GM12878 (cell line): ENCODE measurements around the gene MKRN1. TPM values are rescaled to one million over a fixed set of nuclear protein-coding genes. Genes with fewer than 3 reads are reported as not detected.

Experiments used
- ATAC-seq: fragments of 200-7000 bp; cut with Tn5 transposase; 3 replicates; pipeline ENCODE4 v1.9.1; 2020; ENCODE audit warnings: mild to moderate bottlenecking, moderate library complexity
- BruUV-seq: library from RNA; stranded (reverse); fragments of 400-500 nt; replicated peaks from 2 replicates; lab custom pipeline; 2021; lab: Mats Ljungman, UMichigan
- CTCF ChIA-PET: fragments of 300-600 bp; sonication (Branson Sonifier 250); formaldehyde crosslinking; extraction: SDS; loops from one replicate; lab custom pipeline; 2021; ENCODE audit warnings: inconsistent platforms; lab: Yijun Ruan, JAX
- POLR2A ChIA-PET: fragments of 350-600 bp; formaldehyde crosslinking; extraction: SDS; loops from one replicate; lab custom pipeline; 2021; ENCODE audit warnings: inconsistent platforms; lab: Charles Lee
- RAD21 ChIA-PET: fragments of 300-600 bp; sonication (Branson Sonifier 250); formaldehyde crosslinking; loops from one replicate; lab custom pipeline; 2023; ENCODE audit warnings: antibody characterized with exemption; ENCODE audit not compliant: unreplicated experiment; lab: Charles Lee
- SMC1A ChIA-PET: fragments of 300-600 bp; sonication (Branson Sonifier 250); formaldehyde crosslinking; loops from one replicate; lab custom pipeline; 2023; ENCODE audit not compliant: unreplicated experiment, uncharacterized antibody; lab: Charles Lee
- DNase-seq: peaks from one replicate; pipeline ENCODE4 v3.0.0-alpha.2; 2011; ENCODE audit warnings: low read depth, low spot score
- FAIRE-seq: peaks from 3 replicates; lab custom pipeline; 2011; peaks lifted over from hg19 to GRCh38; lab: Jason Lieb, UNC
- H2AFZ ChIP-seq: 2 replicates; pipeline ENCODE4 v1.6.0; 2011; ENCODE audit warnings: low read depth, low read length, control low read depth; ENCODE audit not compliant: control insufficient read depth
- H3K27ac ChIP-seq: 2 replicates; pipeline ENCODE4 v1.5.1; 2011; ENCODE audit warnings: control low read depth; ENCODE audit not compliant: control insufficient read depth, insufficient read depth
- H3K27me3 ChIP-seq, 2 experiments: replicated peaks in 1 of 2; 2 replicates each; pipeline versions ENCODE4 v1.6.0 to v1.6.1; 2011; ENCODE audit warnings: low read length in 1 of 2; ENCODE audit not compliant: control insufficient read depth in 2 of 2, insufficient read depth in 2 of 2
- H3K36me3 ChIP-seq, 2 experiments: 2 replicates each; pipeline ENCODE4 v1.5.1; 2011; ENCODE audit warnings: low read length in 1 of 2; ENCODE audit not compliant: control insufficient read depth in 2 of 2, insufficient read depth in 2 of 2
- H3K4me1 ChIP-seq: 2 replicates; pipeline ENCODE4 v1.6.1; 2011; ENCODE audit warnings: mild to moderate bottlenecking, low read length, moderate library complexity, mixed read lengths; ENCODE audit not compliant: control insufficient read depth, insufficient read depth
- H3K4me2 ChIP-seq: 2 replicates; pipeline ENCODE4 v1.6.0; 2011; ENCODE audit warnings: control low read depth; ENCODE audit not compliant: control insufficient read depth, insufficient read depth
- H3K4me3 ChIP-seq: fragments of 200-600 bp; sonication (generic); 2 replicates; pipeline ENCODE4 v1.5.1; 2016
- H3K79me2 ChIP-seq: 2 replicates; pipeline ENCODE4 v1.6.0; 2011; ENCODE audit warnings: low read length; ENCODE audit not compliant: control insufficient read depth, insufficient read depth
- H3K9ac ChIP-seq: 2 replicates; pipeline ENCODE4 v1.8.0; 2011; ENCODE audit warnings: low read length, control low read depth, mixed read lengths; ENCODE audit not compliant: control insufficient read depth, insufficient read depth
- H3K9me3 ChIP-seq: replicated peaks from 3 replicates; pipeline ENCODE4 v1.5.1; 2011; ENCODE audit warnings: mild to moderate bottlenecking, low read length; ENCODE audit not compliant: control insufficient read depth, insufficient read depth
- H4K20me1 ChIP-seq: 2 replicates; pipeline ENCODE4 v1.6.0; 2011; ENCODE audit not compliant: control insufficient read depth, insufficient read depth
- BCL11A ChIP-seq: IDR thresholded peaks from 2 replicates; pipeline ENCODE4 v1.6.1; 2011; ENCODE audit warnings: low read depth, low read length
- CBX5 ChIP-seq: sonication (generic); IDR thresholded peaks from 2 replicates; pipeline ENCODE4 v1.6.1; 2016; ENCODE audit warnings: low read depth, moderate library complexity, mild to moderate bottlenecking, inconsistent platforms
- CEBPB ChIP-seq, 2 experiments: fragments of 150-350 bp in 1 of 2; IDR thresholded peaks; 2 replicates each; pipeline ENCODE4 v1.6.1; 2012 to 2014; ENCODE audit warnings: low read depth in 2 of 2, low read length in 2 of 2, borderline replicate concordance in 1 of 2, inconsistent platforms in 1 of 2
- CREM ChIP-seq: IDR thresholded peaks from 2 replicates; pipeline ENCODE4 v1.6.1; 2014; ENCODE audit warnings: antibody characterized with exemption, low read depth
- CUX1 ChIP-seq: IDR thresholded peaks from 2 replicates; pipeline ENCODE4 v1.6.1; 2012; ENCODE audit warnings: improper control_type of control experiment, low read depth, low read length; ENCODE audit not compliant: insufficient replicate concordance
- DPF2 ChIP-seq: fragments of 450-650 bp; IDR thresholded peaks from 2 replicates; pipeline ENCODE4 v1.6.1; 2017; ENCODE audit warnings: mild to moderate bottlenecking
- E2F4 ChIP-seq: IDR thresholded peaks from 2 replicates; pipeline ENCODE4 v1.6.1; 2012; ENCODE audit warnings: low read depth, low read length, improper control_type of control experiment
- FOS ChIP-seq: IDR thresholded peaks from 3 replicates; pipeline ENCODE4 v1.6.1; 2011; ENCODE audit warnings: borderline replicate concordance; ENCODE audit not compliant: insufficient read length; ENCODE audit errors: extremely low read depth
- MAX ChIP-seq: IDR thresholded peaks from 2 replicates; pipeline ENCODE4 v1.6.1; 2012; ENCODE audit warnings: low read depth, low read length, improper control_type of control experiment
- NFIC ChIP-seq: IDR thresholded peaks from 2 replicates; pipeline ENCODE4 v1.6.1; 2012; ENCODE audit warnings: low read depth, mild to moderate bottlenecking, inconsistent platforms, low read length, moderate library complexity
- NR2F1 ChIP-seq: fragments of 450-650 bp; conservative IDR thresholded peaks from 2 replicates; pipeline ENCODE4 v1.6.1; 2017; ENCODE audit warnings: mild to moderate bottlenecking
- RBBP5 ChIP-seq: fragments of 200-600 bp; sonication (generic); conservative IDR thresholded peaks from 2 replicates; pipeline ENCODE4 v1.6.1; 2016
- RELA ChIP-seq: fragments of 450-650 bp; IDR thresholded peaks from 2 replicates; pipeline ENCODE4 v1.8.0; 2014; ENCODE audit warnings: borderline replicate concordance; ENCODE audit not compliant: partially characterized antibody
- SMC3 ChIP-seq: IDR thresholded peaks from 2 replicates; pipeline ENCODE4 v1.6.1; 2011; ENCODE audit warnings: low read length, improper control_type of control experiment, borderline replicate concordance
- WGBS: methylation state at CpG from one replicate; pipeline ENCODE4 v1.1.6; 2016; ENCODE audit warnings: low lambda C conversion rate; ENCODE audit not compliant: insufficient replicate concordance, insufficient coverage; ENCODE audit errors: missing lambda C conversion rate; 5-methylcytosine and 5-hydroxymethylcytosine counted together
- in situ Hi-C: fragments of 300-500 bp; cut with MboI; formaldehyde crosslinking; loops from 9 replicates; pipeline ENCODE4 v1.14.3; 2018; ENCODE audit warnings: mixed read lengths
- intact Hi-C: fragments of 100-400 bp; cut with micrococcal nuclease; formaldehyde crosslinking; loops from one replicate; pipeline ENCODE4 v1.14.2; 2022; ENCODE audit not compliant: unreplicated experiment
- polyA plus RNA-seq, 11 experiments: library from polyadenylated mRNA; depleted of rRNA in 4 of 11; unstranded in 6 of 11; stranded (reverse) in 5 of 11; fragments of >200 nt; fragmentation: Nextera tagmentation in 4 of 11; fragmentation: Illumina TruSeq in 1 of 11; extraction: Ambion mirVana in 4 of 11; extraction: Trizol in 1 of 11; gene quantifications; 1 replicate in 1 of 11; 2 replicates in 10 of 11; pipeline versions ENCODE4 v1.2.1 to v1.2.3, GENCODE V29; 2011 to 2016; ENCODE audit warnings: inconsistent platforms in 2 of 11, missing spikeins in 2 of 11, low read depth in 1 of 11
- total RNA-seq, 4 experiments: library from RNA; depleted of rRNA in 3 of 4; stranded (reverse); fragments of >200 nt in 3 of 4; fragmentation: Illumina TruSeq in 1 of 4; extraction: Trizol in 1 of 4; gene quantifications; 2 replicates each; pipeline versions ENCODE4 v1.2.1 to v1.2.3, GENCODE V29; 2013 to 2021

The MKRN1 gene
- total and polyA plus RNA-seq, 10 of the 15 experiments (the other 5 are each of a cell fraction or from before 2014, with no cell fraction given), result 19.1 to 61.3 (median 50.6) TPM

- TF ChIP-seq RELA, result no peak
- no peak for TF ChIP-seq CEBPB (IDR thresholded peaks at IDR 0.05; ENCODE audit: borderline replicate concordance in 1 of 2, low read depth in 2 of 2, low read length in 2 of 2)
- no peak for TF ChIP-seq MAX
- TF ChIP-seq E2F4, result no peak
- no peak for TF ChIP-seq FOS
- TF ChIP-seq, all 136 proteins: peak for 0
These were observed 16.3 kb upstream of the MKRN1 start (continued) for GRCh38 chr7:140495514-140496097.

- Histone ChIP-seq H3K9me3 (no peaks in the 10 kb centered on the region), H3K9ac (no peak overlapping the region), H3K36me3 (no peaks in the 10 kb centered on the region), H3K27ac (no peak overlapping the region), H3K4me2 (no peak overlapping the region), H2AFZ (no peak overlapping the region), H4K20me1 (no peaks in the 10 kb centered on the region), H3K27me3 (no peaks in the 10 kb centered on the region), H3K4me1 (no peaks in the 10 kb centered on the region), H3K4me3 (no peak overlapping the region), H3K79me2 (no peaks in the 10 kb centered on the region)
- intact Hi-C loops, result no loop called here
- no peak for DNase-seq
- no TSS peak for BruUV-seq
- FAIRE-seq, result no peak
- no peak for ATAC-seq
- POLR2A ChIA-PET, result no interaction called here
- SMC1A ChIA-PET, result interaction anchor here (1.0 kb wide), 1 partner anchor 18 kb away, joined by 3 read pairs; no protein-coding TSS in a partner anchor
- TF ChIP-seq MAX (no peak), DPF2 (no peak), CUX1 (no peak), RBBP5 (no peak), NR2F1 (no peak), CBX5 (no peak), BCL11A (no peak), NFIC (no peak), SMC3 (no peak), CREM (no peak)
- 71% methylated on average over 9 of the region's 9 CpGs for WGBS
- in situ Hi-C loops, result no loop called here
- CTCF ChIA-PET, result interaction anchor here (0.9 to 5.4 kb wide), 2 partner anchors 12 to 18 kb away, joined by 5 to 67 read pairs; no protein-coding TSS in a partner anchor
- RAD21 ChIA-PET, result no interaction called here
These were observed 15.6 kb upstream of the MKRN1 start for GRCh38 chr7:140494867-140495266.
